ENCODE measurements around the gene PPTC7. TPM values are rescaled to one million over a fixed set of nuclear protein-coding genes. Genes with fewer than 3 reads are reported as not detected.
"Not testable (repeated sequence)": the region's sequence is repeated elsewhere in the genome, so short reads cannot be mapped to it uniquely, and the experiment has no call there.

The PPTC7 gene
- total and polyA plus RNA-seq, 2 of the 4 experiments (the other 2 are of a cell fraction) = 4.1 to 6.8 TPM

GRCh38 chr12:110602085-110602814, 19.1 kb upstream of the PPTC7 start:
- ChIA-PET POLR2A (ENCODE audit: unreplicated experiment) (interaction anchor here (0.6 kb wide), 1 partner anchor 102 kb away, joined by 6 read pairs; no protein-coding TSS in a partner anchor), CTCF (interaction anchor here (0.5 to 3.1 kb wide), 20 partner anchors 9 to 807 kb away, joined by 3 to 13 read pairs (median 4); partner anchors contain the start of genes ARPC3, FAM216A, GPN3 and TCTN1)
- H2BK20ac ChIP-seq (ENCODE audit: low read depth, low read length); H2BK5ac ChIP-seq (ENCODE audit: low read depth, low read length, poor library complexity, severe bottlenecking); dilution Hi-C loops (cut with HindIII; ENCODE audit: low sequenced_read_pairs, unreplicated experiment); BruUV-seq (replicated peaks); H2AFZ ChIP-seq (replicated peaks; ENCODE audit: low read length, poor library complexity); H3K36me3 ChIP-seq (ENCODE audit: control insufficient read depth, insufficient read depth, low read length); H2BK15ac ChIP-seq (ENCODE audit: low read depth, low read length); H3K9me1 ChIP-seq (ENCODE audit: insufficient read depth, low read length); H3K27me3 ChIP-seq (ENCODE audit: control insufficient read depth, insufficient read depth, low read length); H3K14ac ChIP-seq (replicated peaks; ENCODE audit: low read depth, low read length); H3K4me2 ChIP-seq (ENCODE audit: low read depth, low read length); H4K20me1 ChIP-seq (ENCODE audit: insufficient read depth, low read length); H4K91ac ChIP-seq (ENCODE audit: insufficient read depth, low read depth, low read length); H3K4me1 ChIP-seq (ENCODE audit: control insufficient read depth, insufficient read depth, low read length); H3K9ac ChIP-seq (ENCODE audit: low read depth, low read length); H3K79me1 ChIP-seq (ENCODE audit: low read depth in 1 of 2, low read length in 2 of 2); H3K4ac ChIP-seq (ENCODE audit: low read depth, low read length); H3K27ac ChIP-seq (ENCODE audit: insufficient read depth, low read length); H3K56ac ChIP-seq (ENCODE audit: extremely low read depth, insufficient read depth, low read length); H4K5ac ChIP-seq (ENCODE audit: low read depth, low read length); H3K4me3 ChIP-seq (ENCODE audit: insufficient read depth, low read depth, low read length); H3K23ac ChIP-seq (ENCODE audit: low read depth, low read length); H4K8ac ChIP-seq (ENCODE audit: low read depth in 2 of 2, low read length in 2 of 2); H2AK5ac ChIP-seq (ENCODE audit: low read depth, low read length); H3K18ac ChIP-seq (ENCODE audit: low read depth, low read length); H3K9me3 ChIP-seq (ENCODE audit: control insufficient read depth, insufficient read depth, low read length); H2BK120ac ChIP-seq (ENCODE audit: low read depth, low read length); H2AK9ac ChIP-seq (replicated peaks; ENCODE audit: low read depth, low read length, poor library complexity): not testable (repeated sequence)
- intact Hi-C loops (cut with micrococcal nuclease) = loop anchor here (1.0 to 2.0 kb wide), 4 partner anchors 90 to 287 kb away; partner anchors contain the start of gene ARPC3
- TF ChIP-seq SMC3 (IDR thresholded peaks at IDR 0.05; ENCODE audit: low read depth, low read length) = peak; percentile 93
- TF ChIP-seq CTCF (conservative IDR thresholded peaks at IDR 0.05; ENCODE audit: low read depth, low read length) = peak; percentile 78
- TF ChIP-seq CEBPB (IDR thresholded peaks at IDR 0.05; ENCODE audit: low read depth, low read length) = peak; percentile 59
- peak; percentile 85 for TF ChIP-seq RAD21 (IDR thresholded peaks at IDR 0.05; ENCODE audit: low read length)
- in situ Hi-C loops (cut with MboI; ENCODE audit: low sequenced_read_pairs) = loop anchor here (5.0 kb wide), 1 partner anchor 145 kb away; no protein-coding TSS in a partner anchor
- ATAC-seq (ENCODE audit: low read depth) = peak; percentile 94
- peak; percentile 56 for DNase-seq
- WGBS, 2 experiments (ENCODE audit: extremely low coverage in 2 of 2, insufficient read length in 1 of 2) = 100% methylated on average over 1 of the region's 14 CpGs; no CpG with 5 or more reads in 1 of the 2 experiments
